ENCODE data around the gene DPP7. TPM values are rescaled to one million over a fixed set of nuclear protein-coding genes. Genes with fewer than 3 reads are reported as not detected.
"Not testable (repeated sequence)": the region's sequence is repeated elsewhere in the genome, so short reads cannot be mapped to it uniquely, and the experiment has no call there.

DPP7 gene
- polyA plus RNA-seq, 1 donor: 30.0 TPM

GRCh38 chr9:137069508-137070091, 44.9 kb downstream of the DPP7 start:
- DNase-seq: no peak

DNA sequence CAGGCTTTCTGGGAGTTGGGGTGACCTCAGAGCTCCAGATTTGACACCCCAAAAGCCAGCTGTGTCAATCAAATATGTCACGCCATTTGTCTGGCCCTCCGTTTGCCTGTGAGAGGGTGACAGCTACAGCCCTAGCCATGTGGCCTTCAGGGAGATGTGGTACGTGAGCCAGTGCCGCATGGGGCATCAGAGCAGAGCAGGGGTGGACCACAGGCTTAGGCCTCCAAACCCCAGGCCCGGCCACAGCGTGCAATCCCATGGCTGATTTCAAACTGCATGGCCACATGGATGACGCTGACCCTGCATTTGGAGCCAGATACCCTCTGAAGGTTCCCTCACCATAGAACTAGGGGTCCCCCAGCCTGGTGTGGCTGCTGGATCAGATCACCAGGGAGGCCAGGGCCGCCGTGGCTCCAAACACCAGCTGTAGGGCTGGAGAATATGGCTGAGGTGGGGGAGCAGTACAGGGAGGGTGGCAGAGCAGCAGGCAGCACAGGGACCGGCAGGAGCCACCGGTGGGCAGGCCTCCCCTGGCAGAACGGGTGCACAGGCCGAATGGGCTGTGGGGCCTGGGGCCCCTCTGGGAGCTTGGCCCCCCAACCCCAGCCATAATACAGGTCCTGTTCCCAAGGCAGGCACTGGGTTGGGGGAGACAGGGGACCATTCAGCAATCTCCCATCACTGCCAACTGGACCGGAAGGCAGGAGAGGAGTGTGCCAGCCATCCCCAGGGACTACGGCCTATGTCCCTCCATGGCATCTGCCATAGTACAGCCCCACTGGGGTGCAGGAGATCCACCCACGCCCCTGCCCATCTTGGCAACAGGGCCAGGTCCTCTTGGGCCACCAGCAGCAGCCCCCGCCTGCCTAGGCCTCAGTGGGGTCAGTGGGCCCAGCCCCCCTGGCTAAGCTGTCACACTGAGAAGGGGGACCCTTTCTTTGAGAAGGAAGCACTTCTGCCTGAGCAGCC, 45.7 kb downstream of the DPP7 start:
- DNase-seq: no peak

DNA sequence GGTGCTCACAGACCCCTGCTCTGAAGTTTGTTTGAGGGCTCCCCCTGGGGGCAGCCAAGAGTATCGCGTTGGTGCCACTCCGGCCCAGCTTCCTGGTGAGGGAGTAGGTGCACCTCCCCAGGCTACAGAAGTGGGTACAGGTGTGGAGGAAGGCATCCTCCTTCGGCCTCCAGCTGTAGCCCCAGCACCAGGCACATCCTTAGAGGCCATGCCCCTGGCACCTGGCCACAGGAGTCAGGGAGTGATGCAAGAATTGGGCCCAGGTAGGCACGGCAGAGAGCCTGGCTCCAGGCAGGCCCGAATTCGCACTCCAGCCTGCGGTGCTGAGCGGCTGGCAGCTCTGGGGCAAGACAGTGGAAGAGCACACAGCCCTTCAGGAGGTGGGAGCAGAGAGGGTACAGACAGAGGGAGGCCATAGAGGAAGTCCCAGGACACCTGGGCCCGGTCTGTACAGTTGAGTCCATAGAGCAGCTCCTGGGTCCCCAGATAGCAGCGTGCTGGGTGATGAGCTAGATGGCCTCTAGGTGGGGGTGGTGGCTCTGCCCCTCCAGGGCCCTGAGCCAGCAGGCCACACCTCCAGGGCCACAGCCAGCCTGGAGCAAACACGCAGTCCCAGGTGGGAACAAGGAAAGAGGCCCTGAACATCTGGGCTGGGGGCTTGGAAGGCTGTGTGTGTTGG, 46.5 kb downstream of the DPP7 start:
- DNase-seq: peak; percentile 65

DNA sequence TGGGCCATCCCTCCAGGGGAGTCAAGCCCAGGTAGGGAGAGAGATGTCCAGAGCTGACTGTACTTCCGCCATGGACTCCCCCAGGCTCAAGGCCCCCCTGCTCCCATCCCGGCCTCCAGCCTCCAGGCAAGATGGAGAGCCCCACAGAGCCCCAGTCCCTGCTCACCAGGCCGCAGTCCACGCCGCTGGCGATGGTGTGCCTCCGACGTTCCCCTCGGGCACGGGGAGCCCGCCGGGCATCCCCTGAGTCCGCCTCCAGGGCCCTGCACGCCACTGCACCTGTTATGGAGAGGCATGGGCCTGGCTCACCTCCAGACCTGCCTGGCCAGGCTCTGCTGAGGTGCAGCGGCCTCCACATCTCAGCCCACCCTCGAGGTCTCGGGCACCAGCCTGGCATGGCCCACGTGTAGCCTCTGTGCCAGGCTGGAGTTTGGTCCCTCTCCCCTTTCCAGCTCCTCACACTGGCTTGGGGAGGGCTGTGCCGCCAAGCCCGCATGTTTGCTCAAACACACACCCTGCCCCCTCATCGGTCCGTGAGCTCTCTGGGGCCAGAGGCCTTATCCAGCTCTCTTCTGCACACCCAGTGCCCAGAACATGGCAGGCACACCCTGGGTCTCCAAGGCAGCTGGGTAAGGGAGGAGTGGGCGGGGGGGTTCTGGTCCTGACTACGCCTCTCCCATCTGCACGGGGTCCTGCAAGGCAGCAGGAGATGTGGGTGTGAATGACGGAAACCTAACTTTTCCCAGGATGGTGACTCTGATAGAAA, 48.3 kb downstream of the DPP7 start:
- no peak for DNase-seq

DNA sequence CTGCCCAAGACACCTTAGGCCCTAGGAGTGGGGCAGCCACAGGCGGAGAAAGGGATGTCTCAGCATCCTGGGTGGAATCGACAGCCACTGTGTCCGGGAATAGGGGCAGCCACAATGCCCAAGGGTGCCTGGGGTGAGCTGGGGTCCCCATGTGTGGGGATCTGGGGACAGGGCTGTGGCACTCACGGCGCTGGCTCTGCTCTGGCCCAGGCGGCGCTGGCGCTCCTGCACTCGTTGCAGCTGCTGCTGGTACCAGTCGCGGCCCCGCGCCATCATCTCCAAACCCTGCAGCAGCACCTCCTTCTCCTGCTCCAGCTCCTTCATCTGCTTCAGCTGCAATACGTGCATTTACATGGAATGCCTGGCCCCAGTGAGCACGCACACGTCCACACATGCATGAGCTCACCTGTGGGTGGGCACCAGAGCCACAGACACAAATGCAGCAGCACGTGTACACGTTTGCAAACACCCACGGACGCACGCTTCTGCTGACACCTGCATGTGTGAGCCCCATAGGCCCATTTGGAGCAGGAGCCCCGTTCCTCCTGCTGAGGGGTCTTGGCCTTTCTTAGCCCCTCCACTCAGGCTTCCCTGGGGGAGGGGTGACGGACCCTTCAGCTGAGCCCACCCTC, 49.1 kb downstream of the DPP7 start:
- DNase-seq: no peak

- DNase-seq: no peak
These were observed 49.7 kb downstream of the DPP7 start for GRCh38 chr9:137064880-137065164.

- peak; percentile 63 for DNase-seq
These were observed 50.3 kb downstream of the DPP7 start for GRCh38 chr9:137064027-137064879.

DNA sequence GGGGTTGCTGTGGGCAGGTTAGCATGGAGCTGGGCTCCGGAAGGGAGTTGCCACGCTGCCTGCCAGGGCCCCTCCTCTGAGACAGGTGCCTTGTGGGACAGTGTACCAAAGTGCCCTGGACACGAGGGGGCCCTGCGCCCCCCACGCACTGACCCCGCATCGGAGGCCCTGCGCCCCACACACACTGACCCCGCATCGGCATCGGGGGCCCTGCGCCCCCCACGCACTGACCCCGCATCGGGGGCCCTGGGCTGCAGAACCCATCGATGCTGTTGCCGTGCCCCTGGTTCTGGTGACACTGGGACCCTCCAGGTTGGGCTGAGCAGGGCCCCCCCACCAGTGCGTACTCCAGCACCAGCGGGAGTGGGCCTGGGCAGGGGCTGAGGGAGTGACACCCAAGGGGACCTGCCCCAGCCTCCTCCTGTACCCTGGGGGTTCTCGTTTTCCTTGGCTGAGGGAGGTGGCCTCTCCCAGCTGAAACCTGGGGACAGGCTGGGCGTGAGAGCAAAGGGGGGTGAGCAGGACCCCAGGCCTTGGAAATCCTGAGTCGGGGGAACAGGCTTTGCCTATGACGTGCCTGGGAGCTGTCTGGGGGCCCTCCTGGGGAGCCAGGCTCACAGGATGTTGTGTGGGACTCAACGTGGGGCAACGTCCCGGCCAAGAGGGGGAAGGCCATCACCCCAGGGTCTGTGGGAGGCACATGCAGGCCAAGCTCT, 51.1 kb downstream of the DPP7 start:
- no peak for DNase-seq

DNA sequence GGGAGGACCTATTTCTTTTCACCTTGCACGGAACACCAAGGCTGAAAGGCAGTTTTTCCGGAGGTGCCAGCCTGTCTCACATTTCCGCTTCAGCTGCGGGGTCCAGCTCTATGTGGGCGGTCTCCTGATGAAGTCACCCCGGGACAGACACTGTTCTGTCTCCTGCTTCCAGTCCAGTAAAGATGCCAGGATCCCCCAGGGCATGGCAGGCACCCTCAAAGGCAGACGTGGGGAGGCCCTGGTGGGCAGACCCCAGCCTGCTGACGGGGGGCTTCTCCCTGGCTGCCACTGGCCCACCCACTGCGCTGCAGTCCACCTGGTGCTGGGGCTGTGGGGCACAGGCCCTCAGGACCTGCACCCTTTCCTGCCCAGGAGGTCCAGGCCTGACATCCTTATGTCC, 51.7 kb downstream of the DPP7 start:
- DNase-seq: not testable (repeated sequence)

- no peak for DNase-seq
These were observed 52.1 kb downstream of the DPP7 start for GRCh38 chr9:137062384-137062783.

Other genes starting within 250 kb of the DPP7 start
- 336 TPM for gene EDF1, start 248.4 kb downstream of the DPP7 start, polyA plus RNA-seq (ENCODE audit: insufficient read length)
- gene TRAF2, start 228.2 kb downstream of the DPP7 start, polyA plus RNA-seq (ENCODE audit: insufficient read length): 13.7 TPM
- gene FBXW5, start 170.0 kb downstream of the DPP7 start, polyA plus RNA-seq (ENCODE audit: insufficient read length): 45.6 TPM
- 0.90 TPM for gene C8G, start 169.5 kb downstream of the DPP7 start, polyA plus RNA-seq (ENCODE audit: insufficient read length)
- 0.67 TPM for gene LCN12, start 162.5 kb downstream of the DPP7 start, polyA plus RNA-seq (ENCODE audit: insufficient read length)
- gene PTGDS, start 137.2 kb downstream of the DPP7 start, polyA plus RNA-seq (ENCODE audit: insufficient read length): 24.2 TPM
- 0.85 TPM for gene LCNL1, start 131.7 kb downstream of the DPP7 start, polyA plus RNA-seq (ENCODE audit: insufficient read length)
- gene PAXX, start 122.3 kb downstream of the DPP7 start, polyA plus RNA-seq (ENCODE audit: insufficient read length): 23.9 TPM
- gene CLIC3, start 118.2 kb downstream of the DPP7 start, polyA plus RNA-seq (ENCODE audit: insufficient read length): 0.54 TPM
- 18.4 TPM for gene ABCA2, start 86.5 kb downstream of the DPP7 start, polyA plus RNA-seq (ENCODE audit: insufficient read length)
- 0.10 TPM for gene FUT7, start 82.6 kb downstream of the DPP7 start, polyA plus RNA-seq (ENCODE audit: insufficient read length)
- gene NPDC1, start 68.6 kb downstream of the DPP7 start, polyA plus RNA-seq (ENCODE audit: insufficient read length): 44.1 TPM
- 11.0 TPM for gene ENTPD2, start 60.7 kb downstream of the DPP7 start, polyA plus RNA-seq (ENCODE audit: insufficient read length)
- 3.9 TPM for gene SAPCD2, start 44.2 kb downstream of the DPP7 start, polyA plus RNA-seq (ENCODE audit: insufficient read length)
- 2.5 TPM for gene UAP1L1, start 37.2 kb downstream of the DPP7 start, polyA plus RNA-seq (ENCODE audit: insufficient read length)
- 43.6 TPM for gene MAN1B1, start 27.7 kb downstream of the DPP7 start, polyA plus RNA-seq (ENCODE audit: insufficient read length)
- not detected for gene GRIN1, start 24.4 kb upstream of the DPP7 start, polyA plus RNA-seq (ENCODE audit: insufficient read length)
- gene LRRC26, start 55.3 kb upstream of the DPP7 start, polyA plus RNA-seq (ENCODE audit: insufficient read length): not detected
- not detected for gene TMEM210, start 57.3 kb upstream of the DPP7 start, polyA plus RNA-seq (ENCODE audit: insufficient read length)
- 36.3 TPM for gene ANAPC2, start 73.8 kb upstream of the DPP7 start, polyA plus RNA-seq (ENCODE audit: insufficient read length)
- 66.5 TPM for gene SSNA1, start 73.9 kb upstream of the DPP7 start, polyA plus RNA-seq (ENCODE audit: insufficient read length)
- gene TPRN, start 86.0 kb upstream of the DPP7 start, polyA plus RNA-seq (ENCODE audit: insufficient read length): 14.0 TPM
- gene TMEM203, start 90.9 kb upstream of the DPP7 start, polyA plus RNA-seq (ENCODE audit: insufficient read length): 36.1 TPM
- 10.5 TPM for gene NDOR1, start 91.0 kb upstream of the DPP7 start, polyA plus RNA-seq (ENCODE audit: insufficient read length)
- 4.2 TPM for gene RNF208, start 107.5 kb upstream of the DPP7 start, polyA plus RNA-seq (ENCODE audit: insufficient read length)
- gene CYSRT1, start 110.4 kb upstream of the DPP7 start, polyA plus RNA-seq (ENCODE audit: insufficient read length): 2.5 TPM
- 2.1 TPM for gene RNF224, start 112.8 kb upstream of the DPP7 start, polyA plus RNA-seq (ENCODE audit: insufficient read length)
- 1.8 TPM for gene SLC34A3, start 116.2 kb upstream of the DPP7 start, polyA plus RNA-seq (ENCODE audit: insufficient read length)
- gene TUBB4B, start 126.6 kb upstream of the DPP7 start, polyA plus RNA-seq (ENCODE audit: insufficient read length): 145 TPM
- gene STPG3, start 136.6 kb upstream of the DPP7 start, polyA plus RNA-seq (ENCODE audit: insufficient read length): not detected
- gene NELFB, start 140.6 kb upstream of the DPP7 start, polyA plus RNA-seq (ENCODE audit: insufficient read length): 53.1 TPM
- 7.9 TPM for gene TOR4A, start 163.0 kb upstream of the DPP7 start, polyA plus RNA-seq (ENCODE audit: insufficient read length)
- gene NRARP, start 187.5 kb upstream of the DPP7 start, polyA plus RNA-seq (ENCODE audit: insufficient read length): 3.9 TPM

All from hindlimb muscle (tissue), 1 donor.